Muscle of leg (tissue), 11 donors: ENCODE results near the gene ITGA4. TPM values are rescaled to one million over a fixed set of nuclear protein-coding genes. Genes with fewer than 3 reads are reported as not detected.

Experiments used
- DNase-seq: peaks from one replicate; pipeline ENCODE4 v3.0.0; 2013
- H3K27ac ChIP-seq: one replicate; pipeline ENCODE4 v1.5.1; 2013; ENCODE audit warnings: mild to moderate bottlenecking, low read length, control low read depth
- H3K27me3 ChIP-seq: one replicate; pipeline ENCODE4 v1.6.1; 2013; ENCODE audit warnings: low read length; ENCODE audit not compliant: control insufficient read depth, insufficient read depth
- H3K36me3 ChIP-seq: one replicate; pipeline ENCODE4 v1.6.1; 2013; ENCODE audit warnings: low read length; ENCODE audit not compliant: control insufficient read depth, insufficient read depth
- H3K4me1 ChIP-seq: one replicate; pipeline ENCODE4 v1.6.1; 2013; ENCODE audit warnings: low read length; ENCODE audit not compliant: control insufficient read depth, insufficient read depth
- H3K4me3 ChIP-seq: one replicate; pipeline ENCODE4 v1.5.1; 2013; ENCODE audit warnings: low read length, control low read depth
- H3K9me3 ChIP-seq: replicated peaks from 2 replicates; pipeline ENCODE4 v1.6.1; 2013; ENCODE audit warnings: low read depth, low read length; ENCODE audit not compliant: control insufficient read depth
- WGBS: methylation state at CpG from one replicate; pipeline ENCODE4 v1.1.5; 2013; ENCODE audit warnings: missing lambda C conversion rate; ENCODE audit not compliant: insufficient coverage; 5-methylcytosine and 5-hydroxymethylcytosine counted together
- polyA plus RNA-seq, 8 donors: library from polyadenylated mRNA; unstranded; fragments of 120-200 nt; gene quantifications; one replicate each; pipeline versions ENCODE4 v1.2.1 to v1.2.3, GENCODE V29; 2013; ENCODE audit warnings: inconsistent platforms in 1 of 8, low replicate concordance in 1 of 8; ENCODE audit not compliant: insufficient read length in 8 of 8, insufficient read depth in 1 of 8
- total RNA-seq: library from RNA; stranded (reverse); fragments of 120-200 nt; gene quantifications from one replicate; pipeline ENCODE4 v1.2.4, GENCODE V29; 2013

ITGA4 gene
- total and polyA plus RNA-seq, 9 donors: 8.6 to 32.6 (median 20.4) TPM

DNA sequence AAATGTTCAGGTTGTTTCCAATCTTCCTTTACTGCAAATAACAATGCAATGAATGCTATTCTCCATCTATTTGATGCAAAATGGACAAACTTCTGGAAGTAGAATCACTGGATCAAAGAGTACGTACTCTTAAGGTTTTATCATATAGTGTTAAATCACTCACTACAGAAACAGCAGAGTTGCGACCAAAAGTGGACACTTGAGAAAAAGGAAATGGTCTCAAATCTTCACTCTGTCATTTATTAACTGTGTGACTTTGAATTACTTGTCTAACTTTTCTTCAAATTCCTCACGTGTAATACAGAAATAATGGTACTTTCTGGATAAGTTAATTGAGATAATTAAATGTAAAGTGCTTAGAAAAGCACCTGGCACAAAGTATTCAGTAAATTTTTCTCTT, 121.6 kb downstream of the ITGA4 start:
- no peak overlapping the region for H3K27ac ChIP-seq
- no peaks in the 10 kb centered on the region for H3K36me3 ChIP-seq
- no peaks in the 10 kb centered on the region for H3K4me1 ChIP-seq
- H3K9me3 ChIP-seq: no peaks in the 10 kb centered on the region
- no CpG with 5 or more reads among the region's 3 CpGs for WGBS
- no peak for DNase-seq
- no peak overlapping the region for H3K4me3 ChIP-seq
- peaks cover 2% of the 10 kb centered on the region for H3K27me3 ChIP-seq

DNA sequence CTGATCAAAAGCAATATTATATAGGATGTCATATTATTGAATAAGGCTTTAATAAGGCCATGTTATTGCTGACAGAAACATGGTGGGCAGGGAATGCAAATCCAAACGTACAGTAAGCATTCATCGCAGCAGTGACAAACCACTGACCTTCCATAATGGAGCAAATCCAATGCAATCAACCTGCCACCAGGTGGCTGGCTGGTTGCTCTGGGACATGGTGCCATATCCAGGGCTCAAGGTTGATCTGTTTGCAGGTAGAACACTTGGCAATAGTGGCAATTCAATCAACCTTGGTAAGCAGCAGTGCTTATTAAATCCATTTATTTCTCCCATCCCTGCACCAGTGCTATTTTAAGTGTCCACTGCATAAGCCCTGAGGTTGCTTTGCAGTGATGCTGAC, 124.3 kb downstream of the ITGA4 start:
- H3K9me3 ChIP-seq: no peaks in the 10 kb centered on the region
- no peaks in the 10 kb centered on the region for H3K27me3 ChIP-seq
- no peaks in the 10 kb centered on the region for H3K36me3 ChIP-seq
- no peak overlapping the region for H3K4me3 ChIP-seq
- H3K4me1 ChIP-seq: no peaks in the 10 kb centered on the region
- 74% methylated on average over 2 of the region's 2 CpGs for WGBS
- H3K27ac ChIP-seq: no peak overlapping the region
- no peak for DNase-seq

DNA sequence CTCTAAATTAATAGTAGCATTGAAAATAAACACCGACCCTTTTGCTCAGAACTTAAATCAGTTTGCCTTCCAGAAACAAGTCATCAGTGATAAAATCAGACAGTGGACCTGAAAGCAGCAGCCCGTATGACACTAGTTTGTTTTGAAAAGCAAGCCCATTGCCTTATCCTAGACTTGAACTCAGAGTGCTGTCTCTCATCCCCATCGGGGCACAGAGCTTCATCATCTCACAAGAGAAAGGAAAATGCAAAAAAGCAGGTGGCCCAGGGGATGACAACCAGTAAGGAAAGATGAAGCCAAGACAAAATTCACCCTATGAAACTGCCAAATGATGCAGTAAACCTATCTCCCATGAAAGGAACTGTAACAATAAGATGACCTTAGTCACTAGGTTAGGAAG, 128.5 kb downstream of the ITGA4 start:
- 60% methylated on average over 1 of the region's 3 CpGs for WGBS
- Histone ChIP-seq H3K27ac (no peak overlapping the region), H3K36me3 (no peaks in the 10 kb centered on the region), H3K4me1 (no peaks in the 10 kb centered on the region), H3K9me3 (no peaks in the 10 kb centered on the region), H3K4me3 (no peak overlapping the region), H3K27me3 (no peaks in the 10 kb centered on the region)
- no peak for DNase-seq

Other genes starting within 250 kb of the ITGA4 start
- gene CERKL, start 199.7 kb downstream of the ITGA4 start, total RNA-seq: not detected
- gene CERKL, start 199.7 kb downstream of the ITGA4 start, polyA plus RNA-seq: 1 to 10 TPM; 5.9 to 9.8 (median 7.8) TPM
- not detected for gene NEUROD1, start 223.1 kb downstream of the ITGA4 start, total RNA-seq
- gene NEUROD1, start 223.1 kb downstream of the ITGA4 start, polyA plus RNA-seq: 1 to 10 TPM in 1 of 8 donors, under 1 TPM in 1, not detected in 6; 0.19 to 1.3 TPM